GM12801 (cell line): Measurements from ENCODE around the gene TLK1.

ENCODE experiments used
- TF ChIP-seq, protein P1 (sequence below): IDR thresholded peaks from one replicate; pipeline ENCODE4 v1.5.1; 2011; ENCODE audit warnings: control low read depth; ENCODE audit not compliant: insufficient read length; ENCODE audit errors: extremely low read depth

Gene TLK1

DNA sequence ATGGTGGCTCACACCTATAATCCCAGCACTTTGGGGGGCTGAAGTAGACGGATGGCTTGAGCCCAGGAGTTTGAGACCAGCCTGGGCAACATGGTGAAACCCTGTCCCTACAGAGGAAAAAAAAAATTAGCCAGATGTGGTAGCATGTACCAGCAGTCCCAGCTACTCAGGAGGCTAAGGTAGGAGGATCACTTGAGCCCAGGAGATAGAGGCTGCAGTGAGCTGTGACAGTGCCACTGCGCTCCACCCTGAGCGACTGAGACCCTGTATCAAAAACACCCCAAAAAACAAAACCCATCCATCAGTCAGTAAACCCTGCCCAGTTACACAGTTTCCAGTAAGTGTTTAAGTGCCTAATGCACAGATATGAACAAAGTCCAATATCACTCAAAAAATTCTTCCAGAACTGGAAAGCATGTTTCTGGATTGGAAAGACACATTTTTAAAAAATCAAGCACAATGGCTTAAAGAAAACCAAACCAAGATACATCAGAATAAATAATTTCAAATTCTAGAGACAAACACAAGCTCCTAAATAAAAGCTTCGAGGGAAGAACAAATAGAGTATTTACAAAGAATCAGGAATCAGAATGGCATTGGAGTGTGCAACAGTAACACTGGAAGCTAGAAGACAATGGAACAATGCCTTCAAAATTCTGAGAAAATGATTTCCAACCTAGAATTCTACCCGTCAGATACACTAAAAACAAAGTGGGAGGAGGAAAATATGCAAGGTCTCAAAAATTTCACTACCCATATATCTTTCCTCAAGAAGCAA, 72.4 kb downstream of the TLK1 start:
- TF ChIP-seq, protein P1, sequence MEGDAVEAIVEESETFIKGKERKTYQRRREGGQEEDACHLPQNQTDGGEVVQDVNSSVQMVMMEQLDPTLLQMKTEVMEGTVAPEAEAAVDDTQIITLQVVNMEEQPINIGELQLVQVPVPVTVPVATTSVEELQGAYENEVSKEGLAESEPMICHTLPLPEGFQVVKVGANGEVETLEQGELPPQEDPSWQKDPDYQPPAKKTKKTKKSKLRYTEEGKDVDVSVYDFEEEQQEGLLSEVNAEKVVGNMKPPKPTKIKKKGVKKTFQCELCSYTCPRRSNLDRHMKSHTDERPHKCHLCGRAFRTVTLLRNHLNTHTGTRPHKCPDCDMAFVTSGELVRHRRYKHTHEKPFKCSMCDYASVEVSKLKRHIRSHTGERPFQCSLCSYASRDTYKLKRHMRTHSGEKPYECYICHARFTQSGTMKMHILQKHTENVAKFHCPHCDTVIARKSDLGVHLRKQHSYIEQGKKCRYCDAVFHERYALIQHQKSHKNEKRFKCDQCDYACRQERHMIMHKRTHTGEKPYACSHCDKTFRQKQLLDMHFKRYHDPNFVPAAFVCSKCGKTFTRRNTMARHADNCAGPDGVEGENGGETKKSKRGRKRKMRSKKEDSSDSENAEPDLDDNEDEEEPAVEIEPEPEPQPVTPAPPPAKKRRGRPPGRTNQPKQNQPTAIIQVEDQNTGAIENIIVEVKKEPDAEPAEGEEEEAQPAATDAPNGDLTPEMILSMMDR: no peak

- TF ChIP-seq, protein P1: no peak
Measured at GRCh38 chr2:171087547-171087946, 73.1 kb downstream of the TLK1 start.

- TF ChIP-seq, protein P1: no peak
Measured at GRCh38 chr2:171086352-171087290, 74.1 kb downstream of the TLK1 start.

- TF ChIP-seq, protein P1: no peak
Measured at GRCh38 chr2:171084128-171084527, 76.6 kb downstream of the TLK1 start.

DNA sequence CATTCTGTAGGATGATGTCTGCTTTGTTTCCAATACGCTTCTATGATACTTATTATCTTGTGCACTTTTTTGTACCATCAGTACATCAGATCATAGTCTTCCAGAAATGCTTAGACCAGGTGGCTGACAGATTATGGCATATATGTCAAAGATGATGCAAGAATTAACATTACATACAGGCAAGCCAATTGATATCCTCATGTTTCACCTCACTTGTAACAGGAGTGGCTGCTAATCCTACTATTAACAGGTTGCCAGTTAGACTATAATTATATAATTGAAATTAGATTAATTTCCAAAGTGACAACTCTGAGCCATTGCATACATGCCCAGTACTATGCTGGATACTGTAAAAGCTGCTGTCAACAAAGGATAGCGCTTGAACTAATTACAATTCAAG, 77.2 kb downstream of the TLK1 start:
- TF ChIP-seq, protein P1: no peak

- TF ChIP-seq, protein P1: no peak
Measured at GRCh38 chr2:171081649-171082111, 79.0 kb downstream of the TLK1 start.

- TF ChIP-seq, protein P1: no peak
Measured at GRCh38 chr2:171080607-171081006, 80.1 kb downstream of the TLK1 start.
